GM21526 (cell line): ENCODE measurements around the gene LARP7.
"Not testable (repeated sequence)": the region's sequence is repeated elsewhere in the genome, so short reads cannot be mapped to it uniquely, and the experiment has no call there.

ENCODE experiments used
- ATAC-seq: cut with Tn5 transposase; IDR thresholded peaks from one replicate; pipeline ENCODE4 v1.9.1; 2021; ENCODE audit warnings: moderate library complexity; ENCODE audit not compliant: unreplicated experiment, low FRiP score

The LARP7 gene

DNA sequence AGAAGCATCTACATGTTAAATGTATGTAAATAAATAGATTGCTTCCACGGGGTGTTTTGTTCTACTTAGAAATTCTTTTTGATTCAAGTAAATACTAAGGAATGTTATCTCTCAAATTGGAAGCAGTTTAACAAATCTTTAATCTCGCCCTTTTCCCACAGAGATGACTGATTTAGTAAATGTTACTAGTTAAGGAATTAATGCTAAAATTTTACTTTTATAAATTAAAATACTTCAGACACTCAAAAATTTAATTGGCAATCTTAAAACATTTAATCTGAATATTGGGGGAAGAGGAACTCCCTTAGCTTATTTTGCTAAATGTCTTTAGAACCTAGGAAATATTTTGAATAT lies 12.1 kb downstream of the LARP7 start:
- no peak for ATAC-seq

DNA sequence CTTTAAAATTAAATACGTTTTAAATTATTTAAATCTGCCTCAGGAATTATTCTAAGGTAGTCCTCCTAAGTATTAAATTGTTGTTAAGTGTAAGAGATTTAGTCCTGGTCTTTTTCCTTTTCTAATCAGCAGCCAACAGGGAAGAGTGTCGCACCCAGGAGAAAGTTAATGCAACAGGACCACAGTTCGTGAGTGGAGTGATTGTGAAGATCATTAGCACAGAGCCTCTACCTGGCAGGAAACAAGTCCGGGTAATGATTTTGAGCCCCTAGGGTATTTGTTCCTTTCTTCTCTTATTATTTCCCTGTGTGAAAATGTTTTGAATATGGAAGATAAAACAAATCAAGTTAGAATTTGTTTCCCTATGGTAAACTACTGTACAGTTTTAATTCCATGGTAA lies 13.4 kb downstream of the LARP7 start:
- no peak for ATAC-seq

DNA sequence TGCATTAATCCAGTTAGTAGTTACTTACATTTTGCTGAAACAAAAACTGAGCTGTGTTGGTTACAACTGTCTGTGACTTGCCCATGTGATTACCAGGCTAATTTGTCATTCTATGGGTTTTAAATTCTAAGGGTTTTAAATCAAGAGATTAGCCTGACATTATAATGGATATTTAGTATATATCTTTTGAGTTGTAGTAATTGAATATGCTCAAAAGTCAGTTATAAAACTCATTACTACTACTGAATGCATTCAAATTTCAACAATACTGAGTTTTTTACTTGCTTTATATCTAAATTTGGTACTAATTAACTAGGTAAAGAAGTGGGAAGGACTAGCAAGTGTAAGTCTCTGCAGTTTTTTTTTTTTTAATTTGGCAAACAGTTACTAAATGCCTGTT lies 14.7 kb downstream of the LARP7 start:
- no peak for ATAC-seq

- ATAC-seq, result no peak
Measured at GRCh38 chr4:112652216-112652615, 15.3 kb downstream of the LARP7 start.

GRCh38 chr4:112655270-112655669 lies 18.3 kb downstream of the LARP7 start:
- no peak for ATAC-seq

DNA sequence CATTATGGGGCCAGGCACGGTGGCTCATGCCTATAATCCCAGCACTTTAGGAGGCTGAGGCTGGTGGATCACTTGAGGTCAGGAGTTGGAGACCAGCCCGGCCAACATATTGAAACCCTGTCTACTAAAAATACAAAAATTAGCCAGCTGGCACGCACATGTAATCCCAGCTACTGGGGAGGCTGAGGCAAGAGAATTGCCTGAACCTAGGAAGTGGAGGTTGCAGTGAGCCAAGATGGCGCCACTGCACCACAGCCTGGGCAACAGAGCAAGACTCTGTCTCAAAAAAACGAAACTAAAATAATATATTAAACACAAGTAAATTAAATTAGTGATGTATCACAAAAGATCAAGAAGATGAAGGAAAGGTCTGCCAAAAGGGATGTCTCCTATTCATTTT lies 19.2 kb downstream of the LARP7 start:
- not testable (repeated sequence) for ATAC-seq

DNA sequence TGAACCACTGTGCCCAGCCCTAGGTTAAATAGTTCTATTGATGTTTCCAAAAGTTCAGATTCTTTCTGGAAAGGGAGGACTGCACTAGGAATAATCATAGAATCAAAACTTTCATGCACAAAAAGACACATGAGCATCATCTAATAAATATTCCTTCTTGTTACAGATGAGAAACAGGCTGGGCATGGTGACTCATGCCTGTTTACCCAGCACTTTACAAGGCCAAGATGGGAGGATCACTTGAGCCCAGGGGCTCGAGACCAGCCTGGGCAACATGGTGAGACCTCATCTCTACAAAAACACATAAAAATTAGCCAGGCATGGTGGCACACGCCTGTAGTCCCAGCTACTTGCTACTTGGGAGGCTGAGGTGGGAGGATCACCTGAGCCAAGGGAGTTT lies 27.7 kb downstream of the LARP7 start:
- no peak for ATAC-seq

DNA sequence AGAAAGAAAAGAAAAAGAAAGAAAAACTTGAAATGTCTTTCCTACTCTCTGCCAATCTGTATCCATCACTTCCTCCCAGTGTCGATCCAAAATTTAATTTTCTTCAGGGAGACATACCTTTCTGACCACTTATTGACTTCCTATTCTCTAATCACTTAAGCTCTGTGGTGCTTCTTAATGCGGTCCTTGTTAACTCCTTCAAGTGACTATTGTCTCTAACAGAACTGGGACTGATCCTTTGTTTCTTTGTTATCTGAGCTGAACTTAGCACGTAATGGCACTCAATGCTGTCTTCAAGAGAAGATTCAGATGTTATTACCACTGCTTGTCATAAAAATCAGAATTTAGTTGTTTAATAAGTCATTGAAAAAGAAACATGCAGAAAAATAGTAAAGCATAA lies 31.2 kb downstream of the LARP7 start:
- no peak for ATAC-seq

DNA sequence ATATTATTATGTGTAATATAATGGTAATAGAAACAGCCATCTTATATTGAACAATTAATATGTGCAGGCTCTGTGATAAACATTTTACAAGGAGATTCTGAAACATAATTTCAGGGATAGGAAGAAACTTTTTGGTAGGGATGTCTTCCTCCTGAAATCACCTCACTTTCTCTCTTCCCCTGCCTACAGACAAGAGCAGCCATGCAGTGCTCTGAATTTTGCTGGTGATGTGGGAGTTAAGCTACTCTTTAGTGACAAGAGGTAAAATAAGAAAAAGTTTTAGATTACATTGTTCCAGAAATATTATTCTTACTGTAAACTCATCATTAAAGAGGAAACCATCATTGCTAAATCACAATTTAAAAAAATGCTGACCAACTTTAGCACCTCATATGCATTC lies 36.1 kb downstream of the LARP7 start:
- ATAC-seq, result no peak

DNA sequence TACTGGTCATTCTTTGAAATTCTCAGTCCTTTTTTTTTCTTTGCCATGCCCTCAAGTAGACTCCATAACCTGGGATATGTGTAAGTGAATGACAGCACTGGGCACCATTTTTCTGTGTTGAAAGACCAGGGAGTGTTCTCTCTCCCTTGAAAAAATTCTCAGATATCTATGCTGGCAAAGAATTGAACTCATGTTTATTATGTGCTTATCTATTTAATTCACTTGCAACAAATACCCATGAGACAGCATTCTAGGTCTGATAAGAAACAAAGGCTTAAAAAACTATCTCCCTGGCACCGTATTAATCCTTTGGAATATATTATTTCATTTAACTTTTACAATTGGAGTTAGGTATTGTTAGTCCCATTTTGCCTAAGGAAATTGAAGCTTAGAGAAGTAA lies 36.7 kb downstream of the LARP7 start:
- no peak for ATAC-seq

DNA sequence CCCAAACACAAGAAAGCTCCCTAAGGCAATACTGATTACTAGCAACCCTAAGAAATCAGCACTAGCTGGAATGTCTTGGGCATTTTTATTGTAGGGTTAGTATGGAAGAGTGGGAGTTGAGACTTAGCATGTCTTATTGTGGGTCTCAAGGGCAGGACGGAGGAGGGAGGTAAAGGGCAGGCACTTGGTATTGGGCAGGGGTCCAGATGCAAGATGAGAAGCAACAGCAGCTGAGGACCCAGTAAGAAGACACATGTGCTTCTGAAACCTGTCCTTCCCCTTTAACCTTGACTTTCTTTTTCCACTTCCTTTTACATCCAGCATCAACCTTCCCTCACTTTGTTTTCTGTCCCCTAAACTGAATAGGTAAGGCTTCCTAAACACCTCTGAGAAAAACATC lies 37.4 kb downstream of the LARP7 start:
- no peak for ATAC-seq

- ATAC-seq, result no peak
Measured at GRCh38 chr4:112677519-112678091, 40.7 kb downstream of the LARP7 start.

DNA sequence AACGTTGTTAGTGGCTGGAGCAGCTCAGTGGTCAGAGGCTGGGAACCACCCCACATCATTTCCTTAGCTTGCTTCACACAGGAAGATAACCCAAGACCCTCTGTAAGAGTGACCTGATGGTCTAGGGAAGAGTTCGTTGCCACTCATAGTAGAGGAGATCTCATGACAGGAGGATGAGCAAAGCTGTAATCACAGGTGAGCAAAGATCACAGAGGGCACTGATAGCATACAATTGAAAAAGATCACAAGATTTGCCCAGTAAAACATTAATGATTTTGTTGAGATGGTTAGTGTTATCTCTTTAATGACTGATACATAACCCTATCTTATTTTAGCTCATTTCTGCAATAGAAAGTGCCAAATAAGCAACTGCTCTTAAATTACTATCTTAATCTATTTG lies 44.1 kb downstream of the LARP7 start:
- ATAC-seq, result no peak

GRCh38 chr4:112693507-112693906 lies 56.6 kb downstream of the LARP7 start:
- no peak for ATAC-seq

DNA sequence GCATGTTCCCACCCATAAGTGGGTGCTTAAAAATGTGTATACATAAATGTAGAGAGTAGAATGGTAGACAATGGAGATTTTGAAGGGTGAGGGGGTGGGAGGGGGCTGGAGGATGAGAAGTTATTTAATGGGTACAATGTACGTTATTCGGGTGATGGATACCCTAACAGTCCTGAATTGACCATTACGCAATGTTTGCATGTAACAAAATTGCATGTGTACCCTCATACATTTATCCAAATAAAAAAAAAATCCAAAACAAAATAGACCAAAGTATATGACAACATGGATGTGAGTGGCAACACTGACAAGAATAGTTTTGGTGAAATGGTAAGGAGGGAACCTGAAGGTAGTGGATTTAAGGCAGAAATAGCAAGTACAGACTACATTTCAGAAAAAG lies 63.7 kb downstream of the LARP7 start:
- no peak for ATAC-seq

DNA sequence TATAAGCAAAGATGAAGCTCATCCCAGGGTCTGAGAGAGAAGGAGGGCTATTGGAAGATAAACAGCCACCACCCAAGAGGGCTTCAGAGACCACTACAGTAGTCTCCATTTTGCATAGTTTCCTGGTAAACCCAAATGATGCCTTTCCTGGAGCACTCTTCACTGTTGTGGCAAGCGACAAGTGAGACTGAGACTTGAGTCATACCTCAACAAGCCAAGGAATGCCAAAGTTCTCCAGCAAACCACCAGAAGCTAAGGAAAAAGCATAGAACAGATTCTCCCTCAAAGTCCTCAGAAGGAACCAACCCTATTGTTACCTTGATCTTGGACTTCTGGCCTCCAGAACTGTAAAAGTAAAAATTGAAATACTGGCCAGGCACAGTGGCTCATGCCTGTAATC lies 65.9 kb downstream of the LARP7 start:
- no peak for ATAC-seq

DNA sequence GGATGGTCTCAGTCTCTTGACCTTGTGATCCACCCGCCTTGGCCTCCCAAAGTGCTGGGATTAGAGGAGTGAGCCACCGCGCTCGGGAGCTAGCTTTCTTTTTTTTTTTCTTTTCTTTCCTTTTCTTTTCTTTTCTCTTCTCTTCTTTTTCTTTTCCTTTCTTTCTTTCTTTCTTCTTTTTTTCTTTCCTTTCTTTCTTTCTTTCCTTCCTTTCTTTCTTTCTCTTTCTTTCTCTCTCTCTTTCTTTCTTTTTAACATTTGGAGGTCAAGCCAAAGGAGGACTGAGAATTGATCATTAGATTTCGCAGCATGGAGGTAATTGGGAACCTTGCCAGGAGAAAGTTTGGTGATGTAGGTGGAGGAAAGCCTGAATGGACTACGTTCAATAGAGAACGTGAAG lies 67.4 kb downstream of the LARP7 start:
- no peak for ATAC-seq

DNA sequence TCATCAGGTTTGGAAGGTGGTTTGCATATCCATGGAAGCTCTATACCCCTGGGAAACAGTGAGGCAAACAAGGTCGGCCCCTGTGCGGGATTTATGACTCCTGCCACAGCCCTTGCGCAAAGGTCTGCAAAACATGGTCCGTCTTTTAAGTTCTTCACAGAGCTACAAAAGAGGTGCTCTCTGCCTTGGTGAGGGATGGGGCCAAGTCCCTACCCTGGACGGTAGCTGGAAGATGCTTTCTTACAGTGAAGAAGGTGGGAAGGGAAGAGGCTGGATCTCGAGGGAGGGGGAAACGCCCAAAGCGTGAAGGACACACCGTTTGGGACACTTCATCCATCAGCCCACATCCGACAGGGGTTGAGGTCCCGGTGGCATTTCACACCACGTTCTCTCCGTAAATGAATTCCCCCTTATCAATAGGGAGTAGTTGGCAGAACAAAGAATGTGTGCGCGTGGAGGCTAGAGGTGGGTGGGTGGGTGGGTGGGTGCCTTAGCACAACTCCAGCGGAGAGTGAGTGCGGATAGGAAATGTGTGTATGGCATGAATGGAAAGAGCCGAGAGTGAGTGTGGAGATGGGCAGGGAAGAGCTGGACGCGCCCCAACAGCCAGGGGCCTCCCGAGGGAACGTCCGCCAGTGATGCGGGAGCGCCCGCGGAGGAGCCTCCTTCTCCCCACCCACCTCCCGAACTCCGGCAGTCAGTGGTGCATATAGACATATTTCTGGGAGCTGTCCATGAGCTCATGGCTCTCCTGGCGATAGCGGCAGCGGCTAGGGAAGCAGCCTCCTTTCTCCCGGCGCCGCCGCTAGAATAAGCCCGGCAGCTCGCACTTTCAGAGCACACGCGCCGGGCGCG lies 68.3 kb downstream of the LARP7 start:
- ATAC-seq, result no peak

DNA sequence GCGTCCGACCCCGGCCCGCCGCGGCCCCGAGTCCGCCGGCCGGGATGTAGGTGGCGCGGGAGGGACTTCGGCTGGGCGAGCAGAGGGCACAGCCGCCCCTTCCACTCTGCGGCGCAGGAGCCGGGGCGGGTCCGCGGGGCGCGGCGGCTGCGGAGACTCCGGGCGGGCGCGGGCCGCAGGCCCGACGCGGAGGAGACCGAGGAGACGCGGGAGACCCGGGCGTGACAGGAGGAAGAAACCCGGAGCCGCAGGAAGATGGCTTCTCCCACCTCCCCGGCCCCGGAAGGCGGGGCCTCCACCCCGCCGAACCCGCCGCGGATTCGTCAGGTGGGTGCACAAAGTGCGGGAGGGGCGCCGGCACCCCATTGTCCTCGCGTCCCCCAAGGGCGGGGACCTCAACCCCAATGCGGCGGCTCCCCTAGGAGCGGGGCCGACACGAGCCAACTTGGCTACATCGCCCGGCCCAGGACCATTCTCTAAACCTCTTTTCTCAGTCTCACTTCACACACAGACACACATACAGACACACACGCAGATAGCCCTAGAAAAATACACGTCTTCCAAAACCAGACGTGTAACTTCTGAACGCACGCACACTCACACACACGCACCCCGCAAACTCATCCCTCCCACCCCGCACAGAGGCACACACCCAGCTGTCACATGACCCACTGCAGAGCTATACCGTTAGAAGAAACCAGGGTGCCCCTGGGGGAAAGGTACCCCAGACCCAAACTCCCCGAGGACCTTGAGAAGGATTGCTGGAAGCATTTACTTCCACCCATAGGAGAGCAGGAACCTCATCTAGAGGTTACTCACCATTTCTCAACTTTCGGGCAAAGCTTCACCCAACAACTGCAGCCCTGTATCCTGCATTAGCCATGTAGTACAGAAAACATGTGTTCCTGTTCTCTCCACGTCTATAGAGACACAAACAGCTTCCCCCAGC lies 69.2 kb downstream of the LARP7 start:
- ATAC-seq, result not testable (repeated sequence)

DNA sequence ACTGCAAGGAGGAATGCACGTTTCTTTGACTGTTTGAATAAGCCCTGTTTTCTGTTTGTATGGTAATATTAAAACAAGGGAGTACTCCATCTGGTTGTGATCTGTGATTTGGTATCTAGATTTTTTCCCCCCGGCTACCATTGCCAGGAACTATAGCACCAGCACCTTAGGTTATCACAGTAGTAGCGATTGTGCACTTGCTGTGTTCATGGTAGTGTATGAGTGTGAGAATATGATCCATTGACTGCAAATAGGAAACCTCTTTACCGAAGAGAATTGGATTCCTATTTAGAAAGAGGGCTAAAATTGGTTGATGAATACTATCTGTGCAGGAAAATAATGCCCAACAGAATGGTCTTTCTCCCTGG lies 69.9 kb downstream of the LARP7 start:
- ATAC-seq, result no peak
